Kidney (tissue), 14 donors: Measurements from ENCODE around the gene TMEM203. TPM values are rescaled to one million over a fixed set of nuclear protein-coding genes. Genes with fewer than 3 reads are reported as not detected.

Experiments used
- DNase-seq, 5 donors: peaks; one replicate each; pipeline ENCODE4 v3.0.0-alpha.2; 2013 to 2020
- FAIRE-seq: peaks from 2 replicates; lab custom pipeline; 2012; peaks lifted over from hg19 to GRCh38; lab: Jason Lieb, UNC
- H3K27ac ChIP-seq, 2 donors: one replicate each; pipeline ENCODE4 v1.7.0; 2013; ENCODE audit warnings: low read depth in 2 of 2, low read length in 2 of 2, inconsistent platforms in 1 of 2
- H3K27me3 ChIP-seq: one replicate; pipeline ENCODE4 v1.7.1; 2013; ENCODE audit warnings: low read length, inconsistent platforms; ENCODE audit not compliant: control insufficient read depth, insufficient read depth
- H3K36me3 ChIP-seq, 3 donors: one replicate each; pipeline versions ENCODE4 v1.7.0 to v1.7.1; 2013; ENCODE audit warnings: low read length in 3 of 3, control low read depth in 1 of 3, inconsistent platforms in 1 of 3; ENCODE audit not compliant: insufficient read depth in 3 of 3, control insufficient read depth in 2 of 3
- H3K4me1 ChIP-seq, 3 donors: one replicate each; pipeline versions ENCODE4 v1.7.0 to v1.7.1; 2013; ENCODE audit warnings: low read length in 3 of 3, inconsistent platforms in 1 of 3, low read depth in 1 of 3; ENCODE audit not compliant: control insufficient read depth in 2 of 3, insufficient read depth in 2 of 3
- H3K4me3 ChIP-seq, 3 donors: one replicate each; pipeline versions ENCODE4 v1.7.0 to v1.8.1; 2013; ENCODE audit warnings: low read length in 3 of 3, control low read depth in 1 of 3, inconsistent platforms in 1 of 3
- H3K9ac ChIP-seq, 3 donors: one replicate each; pipeline versions ENCODE4 v1.7.0 to v1.7.1; 2013; ENCODE audit warnings: low read length in 3 of 3, control low read depth in 1 of 3, inconsistent platforms in 1 of 3
- H3K9me3 ChIP-seq, 3 donors: one replicate each; pipeline versions ENCODE4 v1.7.0 to v1.7.1; 2013; ENCODE audit warnings: low read length in 3 of 3, control low read depth in 1 of 3, inconsistent platforms in 1 of 3; ENCODE audit not compliant: control insufficient read depth in 2 of 3, insufficient read depth in 1 of 3
- intact Hi-C: fragments of 100-400 bp; cut with DNase I; formaldehyde crosslinking; loops from one replicate; pipeline ENCODE4 v1.11.1; 2022
- polyA plus RNA-seq: library from polyadenylated mRNA; stranded (reverse); fragments of 350-450 nt; fragmentation: Illumina TruSeq; extraction: RNeasy Lipid Tissue Mini Kit (QIAGEN cat#74804); gene quantifications from one replicate; pipeline ENCODE4 v1.2.3, GENCODE V29; 2014; ENCODE audit warnings: low read depth, low replicate concordance; ENCODE audit not compliant: insufficient read depth
- total RNA-seq: library from RNA; stranded (reverse); fragmentation: NEBNext Ultra II Directional; extraction: Animal tissue kit (Norgen Biotek cat#: 25700); gene quantifications from one replicate; pipeline ENCODE4 v1.2.1, GENCODE V29; 2021
- TF ChIP-seq, protein P1 (sequence below): IDR thresholded peaks from 3 replicates; pipeline ENCODE4 v1.5.1; 2012; ENCODE audit warnings: mild to moderate bottlenecking, moderate library complexity, borderline replicate concordance; ENCODE audit not compliant: insufficient read depth; ENCODE audit errors: extremely low read depth
- donor health status: control.
- donor health status: control.
- donor health status: control.
- donor health status: control.
- donor health status: control.
- donor health status: DM: yes; HTN: yes; CAD: no.
- donor health status: Normal renal cell carcinoma (clear cell type).

The TMEM203 gene
- total and polyA plus RNA-seq, 2 donors from 2014 or later = 36.3 to 53.5 TPM

DNA sequence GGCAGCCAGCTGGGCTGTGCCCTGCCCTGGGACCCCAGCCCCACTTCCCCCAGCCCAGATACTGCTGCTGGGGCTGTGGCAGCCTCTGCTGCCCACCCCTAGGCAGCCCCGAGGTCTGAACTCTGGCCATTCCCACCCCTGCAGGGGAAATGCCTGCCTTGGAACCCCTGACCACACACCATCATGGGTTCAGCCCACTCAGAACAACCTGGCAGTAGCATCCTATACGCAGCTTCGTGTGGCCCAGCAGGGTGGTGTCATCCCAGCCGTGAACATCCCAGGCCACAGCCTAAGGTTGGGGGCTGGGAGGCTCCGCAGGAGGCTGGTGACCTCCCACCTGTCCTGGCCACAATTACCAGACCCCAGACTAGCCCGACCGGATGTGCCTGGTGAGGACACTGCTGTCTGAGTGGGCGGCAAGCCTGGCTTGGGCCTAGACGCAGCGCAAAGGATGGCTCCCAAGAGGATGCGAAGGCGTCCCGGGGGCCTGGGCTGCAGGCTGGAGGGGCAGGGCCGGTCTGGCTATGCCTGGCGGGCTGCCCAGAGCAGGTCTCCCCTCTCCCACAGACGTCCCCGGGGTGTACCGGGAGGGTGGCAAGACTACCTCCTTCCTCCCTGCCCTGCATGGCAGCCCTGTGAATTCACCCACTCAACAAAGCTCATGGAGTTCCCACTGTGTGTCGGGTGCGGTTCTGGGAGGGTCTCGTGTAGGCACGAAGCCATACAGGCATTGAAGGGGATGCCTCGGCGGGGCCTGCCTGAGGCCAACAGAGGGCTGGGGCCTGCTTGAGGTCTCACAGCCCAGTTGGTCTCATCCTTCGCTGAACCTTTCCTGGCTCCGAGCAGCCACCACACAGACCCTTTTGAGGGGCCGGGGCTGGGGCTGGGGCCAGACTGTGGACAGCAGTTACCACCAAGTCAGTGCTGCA, 23.8 kb upstream of the TMEM203 start:
- FAIRE-seq (no peak), DNase-seq (peak in 1 of 5 donors; percentile 59)
- Histone ChIP-seq H3K4me3 (no peak overlapping the region), H3K4me1 (peaks cover 0 to 26% (median 15%) of the 10 kb centered on the region in 3 donors), H3K27me3 (no peaks in the 10 kb centered on the region), H3K9me3 (no peaks in the 10 kb centered on the region), H3K36me3 (no peaks in the 10 kb centered on the region), H3K9ac (no peak overlapping the region), H3K27ac (peak overlapping the region in 1 of 2 donors; percentile 51)
- TF ChIP-seq, protein P1, sequence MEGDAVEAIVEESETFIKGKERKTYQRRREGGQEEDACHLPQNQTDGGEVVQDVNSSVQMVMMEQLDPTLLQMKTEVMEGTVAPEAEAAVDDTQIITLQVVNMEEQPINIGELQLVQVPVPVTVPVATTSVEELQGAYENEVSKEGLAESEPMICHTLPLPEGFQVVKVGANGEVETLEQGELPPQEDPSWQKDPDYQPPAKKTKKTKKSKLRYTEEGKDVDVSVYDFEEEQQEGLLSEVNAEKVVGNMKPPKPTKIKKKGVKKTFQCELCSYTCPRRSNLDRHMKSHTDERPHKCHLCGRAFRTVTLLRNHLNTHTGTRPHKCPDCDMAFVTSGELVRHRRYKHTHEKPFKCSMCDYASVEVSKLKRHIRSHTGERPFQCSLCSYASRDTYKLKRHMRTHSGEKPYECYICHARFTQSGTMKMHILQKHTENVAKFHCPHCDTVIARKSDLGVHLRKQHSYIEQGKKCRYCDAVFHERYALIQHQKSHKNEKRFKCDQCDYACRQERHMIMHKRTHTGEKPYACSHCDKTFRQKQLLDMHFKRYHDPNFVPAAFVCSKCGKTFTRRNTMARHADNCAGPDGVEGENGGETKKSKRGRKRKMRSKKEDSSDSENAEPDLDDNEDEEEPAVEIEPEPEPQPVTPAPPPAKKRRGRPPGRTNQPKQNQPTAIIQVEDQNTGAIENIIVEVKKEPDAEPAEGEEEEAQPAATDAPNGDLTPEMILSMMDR = no peak
- intact Hi-C loops = no loop called here

DNA sequence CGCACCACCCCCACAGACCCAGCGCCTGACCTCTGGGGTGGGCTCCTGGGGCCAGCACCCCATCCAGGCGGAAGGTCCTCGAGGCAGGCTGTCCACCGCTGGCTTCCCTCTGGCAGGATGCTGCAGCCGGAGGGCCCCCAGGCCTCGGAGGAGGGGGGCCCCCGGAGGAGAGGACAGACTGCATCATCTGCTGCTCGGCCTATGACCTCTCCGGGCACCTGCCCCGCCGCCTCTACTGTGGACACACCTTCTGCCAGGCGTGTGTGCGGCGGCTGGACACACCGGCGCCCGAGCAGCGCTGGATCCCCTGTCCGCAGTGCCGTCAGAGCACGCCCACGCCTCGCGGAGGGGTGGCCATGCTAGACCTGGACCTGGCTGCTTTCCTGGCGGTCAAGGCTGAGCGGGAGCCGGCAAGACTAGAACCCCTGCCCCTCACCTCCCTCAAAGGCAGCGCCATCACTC, 23.1 kb upstream of the TMEM203 start:
- intact Hi-C loops = no loop called here

DNA sequence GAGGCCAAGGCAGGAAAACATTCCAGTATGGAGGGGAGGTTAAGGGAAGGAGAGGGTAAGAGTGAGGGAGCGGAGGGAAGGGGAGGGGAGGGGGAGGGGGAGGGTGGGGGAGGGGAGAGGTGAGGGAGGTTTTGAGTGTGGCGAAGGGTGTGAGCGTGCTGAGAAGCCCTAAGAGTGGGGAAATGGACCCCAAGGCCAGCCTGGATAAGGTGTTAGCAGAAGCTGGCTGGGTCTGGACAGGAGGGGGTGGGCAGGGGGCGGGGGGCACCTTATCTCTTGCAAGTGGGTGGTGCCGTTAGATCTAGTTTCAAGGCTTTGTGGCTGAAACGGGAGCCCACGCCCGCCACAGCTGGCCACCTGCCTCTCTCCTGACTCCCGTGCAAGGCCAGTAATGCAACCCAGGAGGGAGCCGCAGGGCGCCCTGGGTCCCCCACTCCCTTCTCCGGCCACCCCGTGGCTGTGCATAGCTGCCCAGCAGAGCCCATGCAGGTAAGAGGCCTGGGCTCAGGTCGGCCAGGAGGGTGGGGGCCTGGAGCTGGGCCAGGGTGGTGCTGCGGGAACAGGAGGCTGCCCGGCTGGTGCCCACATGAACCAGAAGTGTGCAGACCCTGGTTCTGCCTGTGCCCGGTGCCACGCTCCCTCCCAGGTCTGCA, 22.5 kb upstream of the TMEM203 start:
- DNase-seq (peak in 1 of 5 donors; percentile 71), FAIRE-seq (no peak)
- Histone ChIP-seq H3K9me3 (no peaks in the 10 kb centered on the region), H3K4me1 (peaks cover 0 to 31% (median 18%) of the 10 kb centered on the region in 3 donors), H3K27me3 (no peaks in the 10 kb centered on the region), H3K9ac (no peak overlapping the region), H3K4me3 (no peak overlapping the region), H3K27ac (no peak overlapping the region), H3K36me3 (no peaks in the 10 kb centered on the region)
- intact Hi-C loops = no loop called here
- TF ChIP-seq, protein P1 = no peak

More for the DNA sequence above, 23.1 kb upstream of the TMEM203 start:
- no peak for FAIRE-seq
- Histone ChIP-seq H3K27ac (no peak overlapping the region), H3K27me3 (no peaks in the 10 kb centered on the region), H3K4me1 (peaks cover 0 to 29% (median 18%) of the 10 kb centered on the region in 3 donors), H3K36me3 (no peaks in the 10 kb centered on the region), H3K9ac (no peak overlapping the region), H3K9me3 (no peaks in the 10 kb centered on the region), H3K4me3 (no peak overlapping the region)
- TF ChIP-seq, protein P1 = no peak
- peak in 1 of 5 donors; percentile 63 for DNase-seq
